H1 (cell line): ENCODE measurements around the gene MMP21. TPM values are rescaled to one million over a fixed set of nuclear protein-coding genes. Genes with fewer than 3 reads are reported as not detected.

Experiments used
- CTCF ChIA-PET: fragments of 300-600 bp; sonication (Branson Sonifier 250); formaldehyde crosslinking; loops from one replicate; lab custom pipeline; 2021; ENCODE audit not compliant: partially characterized antibody; lab: Charles Lee
- POLR2A ChIA-PET: fragments of 300-600 bp; sonication (Branson Sonifier 250); formaldehyde crosslinking; loops from one replicate; lab custom pipeline; 2021; ENCODE audit warnings: inconsistent platforms; ENCODE audit not compliant: partially characterized antibody; lab: Charles Lee
- DNase-seq, 2 experiments: peaks; one replicate each; pipeline versions ENCODE4 v3.0.0 to v3.0.0-alpha.2; 2010 to 2022; ENCODE audit warnings: low spot score in 2 of 2, low read depth in 1 of 2, mixed read lengths in 1 of 2
- FAIRE-seq: peaks from 2 replicates; lab custom pipeline; 2011; peaks lifted over from hg19 to GRCh38; lab: Jason Lieb, UNC
- H2AFZ ChIP-seq: 2 replicates; pipeline ENCODE4 v1.8.1; 2012; ENCODE audit warnings: low read length, inconsistent platforms
- H2AK5ac ChIP-seq: 2 replicates; pipeline ENCODE4 v1.6.1; 2013; ENCODE audit warnings: low read depth, low read length
- H2BK120ac ChIP-seq: replicated peaks from 2 replicates; pipeline ENCODE3; 2013; ENCODE audit warnings: low read depth, low read length, inconsistent platforms
- H2BK12ac ChIP-seq: 2 replicates; pipeline ENCODE4 v1.6.1; 2013; ENCODE audit warnings: low read depth, low read length
- H2BK15ac ChIP-seq: 2 replicates; pipeline ENCODE4 v1.6.1; 2013; ENCODE audit warnings: low read length
- H2BK20ac ChIP-seq: 2 replicates; pipeline ENCODE4 v1.6.1; 2013; ENCODE audit warnings: low read length
- H2BK5ac ChIP-seq: 2 replicates; pipeline ENCODE4 v1.6.1; 2013; ENCODE audit warnings: low read depth, low read length
- H3K14ac ChIP-seq: 2 replicates; pipeline ENCODE4 v1.6.1; 2013; ENCODE audit warnings: inconsistent platforms; ENCODE audit not compliant: insufficient read length
- H3K18ac ChIP-seq: 2 replicates; pipeline ENCODE4 v1.6.1; 2013; ENCODE audit warnings: low read length; ENCODE audit errors: extremely low read depth
- H3K23ac ChIP-seq: 2 replicates; pipeline ENCODE4 v1.6.1; 2013; ENCODE audit warnings: inconsistent platforms; ENCODE audit not compliant: insufficient read length
- H3K23me2 ChIP-seq: 2 replicates; pipeline ENCODE4 v1.6.1; 2013; ENCODE audit warnings: low read depth, low read length
- H3K27ac ChIP-seq: 2 replicates; pipeline ENCODE4 v1.6.1; 2011; ENCODE audit warnings: low read depth, low read length, inconsistent platforms
- H3K27me3 ChIP-seq, 4 experiments: replicated peaks in 1 of 4; 1 replicate in 1 of 4; 2 replicates in 3 of 4; pipeline versions ENCODE4 v1.6.1 to v1.8.1; 2011 to 2013; ENCODE audit warnings: low read length in 3 of 4, mild to moderate bottlenecking in 3 of 4, inconsistent platforms in 2 of 4, mixed read lengths in 2 of 4, moderate library complexity in 1 of 4; ENCODE audit not compliant: control insufficient read depth in 3 of 4, insufficient read depth in 3 of 4; ENCODE audit errors: extremely low read depth in 1 of 4
- H3K36me3 ChIP-seq, 4 experiments: 2 replicates each; pipeline versions ENCODE4 v1.6.1 to v1.8.1; 2011 to 2013; ENCODE audit warnings: mild to moderate bottlenecking in 4 of 4, low read length in 3 of 4, moderate library complexity in 2 of 4, control low read depth in 1 of 4, inconsistent platforms in 1 of 4; ENCODE audit not compliant: insufficient read depth in 4 of 4, control insufficient read depth in 2 of 4
- H3K4ac ChIP-seq: replicated peaks from 2 replicates; pipeline ENCODE3; 2013; ENCODE audit warnings: low read length, low read depth, mixed read lengths, inconsistent platforms; ENCODE audit not compliant: insufficient read length
- H3K4me1 ChIP-seq, 4 experiments: replicated peaks in 1 of 4; 1 replicate in 1 of 4; 2 replicates in 3 of 4; pipeline versions ENCODE4 v1.6.1 to v1.8.1; 2011 to 2013; ENCODE audit warnings: low read length in 3 of 4, inconsistent platforms in 2 of 4, mixed read lengths in 1 of 4; ENCODE audit not compliant: insufficient read depth in 4 of 4, control insufficient read depth in 3 of 4
- H3K4me2 ChIP-seq, 2 experiments: 2 replicates each; pipeline versions ENCODE4 v1.6.1 to v1.8.1; 2011 to 2013; ENCODE audit warnings: low read depth in 2 of 2, low read length in 2 of 2, control low read depth in 1 of 2, inconsistent platforms in 1 of 2, mild to moderate bottlenecking in 1 of 2; ENCODE audit not compliant: insufficient read depth in 1 of 2
- H3K4me3 ChIP-seq, 4 experiments: fragments of 200-600, 300-600 bp in 1 of 4; sonication (generic), shearing (Covaris generic), sonication (Bioruptor Twin) in 1 of 4; 2 replicates each; pipeline versions ENCODE4 v1.5.1 to v1.8.1; 2011 to 2016; ENCODE audit warnings: low read length in 4 of 4, low read depth in 3 of 4, control low read depth in 2 of 4, inconsistent platforms in 2 of 4, mild to moderate bottlenecking in 2 of 4, mixed read lengths in 1 of 4, moderate library complexity in 1 of 4; ENCODE audit not compliant: insufficient read depth in 2 of 4; ENCODE audit errors: extremely low read depth in 1 of 4
- H3K56ac ChIP-seq: replicated peaks from 2 replicates; pipeline ENCODE3; 2013; ENCODE audit warnings: low read depth, mild to moderate bottlenecking, mixed read lengths, low read length, inconsistent platforms; ENCODE audit not compliant: insufficient read length
- H3K79me1 ChIP-seq: 2 replicates; pipeline ENCODE4 v1.6.1; 2013; ENCODE audit warnings: low read depth, low read length, control low read depth
- H3K79me2 ChIP-seq, 2 experiments: 2 replicates each; pipeline versions ENCODE4 v1.6.1 to v1.8.1; 2012 to 2013; ENCODE audit warnings: low read length in 2 of 2, mild to moderate bottlenecking in 2 of 2, inconsistent platforms in 1 of 2; ENCODE audit not compliant: insufficient read depth in 2 of 2, control insufficient read depth in 1 of 2
- H3K9ac ChIP-seq, 4 experiments: replicated peaks in 1 of 4; 1 replicate in 1 of 4; 2 replicates in 3 of 4; pipeline versions ENCODE4 v1.6.1 to v1.8.1; 2011 to 2013; ENCODE audit warnings: low read depth in 3 of 4, low read length in 3 of 4, control low read depth in 2 of 4, mild to moderate bottlenecking in 2 of 4, moderate library complexity in 2 of 4, inconsistent platforms in 1 of 4; ENCODE audit errors: extremely low read depth in 1 of 4
- H3K9me3 ChIP-seq, 2 experiments: 2 replicates each; pipeline versions ENCODE4 v1.6.1 to v1.8.1; 2012 to 2013; ENCODE audit warnings: mild to moderate bottlenecking in 2 of 2, moderate library complexity in 2 of 2, control low read depth in 1 of 2, inconsistent platforms in 1 of 2, low read depth in 1 of 2, low read length in 1 of 2, mixed read lengths in 1 of 2; ENCODE audit not compliant: insufficient read depth in 2 of 2
- H4K20me1 ChIP-seq, 2 experiments: replicated peaks in 1 of 2; 2 replicates each; pipeline versions ENCODE3 to v1.8.1; 2011 to 2013; ENCODE audit warnings: inconsistent platforms in 2 of 2, low read length in 2 of 2, mild to moderate bottlenecking in 1 of 2; ENCODE audit not compliant: insufficient read depth in 2 of 2, control insufficient read depth in 1 of 2
- H4K5ac ChIP-seq: 2 replicates; pipeline ENCODE4 v1.6.1; 2013; ENCODE audit warnings: low read length, low read depth, mixed read lengths, inconsistent platforms; ENCODE audit not compliant: insufficient read length
- H4K8ac ChIP-seq: 2 replicates; pipeline ENCODE4 v1.8.0; 2013; ENCODE audit warnings: mild to moderate bottlenecking, moderate library complexity, low read length, inconsistent platforms; ENCODE audit not compliant: insufficient read depth; ENCODE audit errors: extremely low read depth
- H4K91ac ChIP-seq: replicated peaks from 2 replicates; pipeline ENCODE3; 2013; ENCODE audit warnings: low read length, mixed read lengths, inconsistent platforms; ENCODE audit not compliant: insufficient read length
- ATF2 ChIP-seq: IDR thresholded peaks from 2 replicates; pipeline ENCODE4 v1.6.1; 2012; ENCODE audit warnings: low read length, inconsistent platforms
- CHD2 ChIP-seq: IDR thresholded peaks from 2 replicates; pipeline ENCODE4 v1.6.1; 2012; ENCODE audit warnings: low read length, improper control_type of control experiment
- EZH2 ChIP-seq: fragments of 200-600 bp; sonication (generic); IDR thresholded peaks from 2 replicates; pipeline ENCODE4 v1.7.1; 2012; ENCODE audit warnings: low read depth, mild to moderate bottlenecking, moderate library complexity, low read length, inconsistent platforms; ENCODE audit not compliant: severe bottlenecking
- GTF2F1 ChIP-seq: IDR thresholded peaks from 2 replicates; pipeline ENCODE4 v1.6.1; 2012; ENCODE audit warnings: low read depth, low read length, improper control_type of control experiment, borderline replicate concordance
- HDAC2 ChIP-seq, 2 experiments: fragments of 300-600 bp in 1 of 2; sonication (generic) in 1 of 2; IDR thresholded peaks; 2 replicates each; pipeline ENCODE4 v1.6.1; 2011 to 2012; ENCODE audit warnings: low read depth in 2 of 2, low read length in 2 of 2, mild to moderate bottlenecking in 2 of 2, moderate library complexity in 2 of 2, borderline replicate concordance in 1 of 2, inconsistent platforms in 1 of 2
- KDM4A ChIP-seq: IDR thresholded peaks from one replicate; pipeline ENCODE4 v1.7.1; 2012; ENCODE audit warnings: low read depth, mild to moderate bottlenecking, moderate library complexity, low read length, inconsistent platforms; ENCODE audit not compliant: severe bottlenecking
- POLR2AphosphoS5 ChIP-seq: IDR thresholded peaks from 2 replicates; pipeline ENCODE4 v1.6.1; 2011; ENCODE audit warnings: low read depth, low read length
- SIX5 ChIP-seq: IDR thresholded peaks from 2 replicates; pipeline ENCODE4 v1.6.1; 2011; ENCODE audit warnings: mild to moderate bottlenecking, low read depth, low read length
- WGBS, 2 experiments: shearing (Covaris generic) in 1 of 2; methylation state at CpG; one replicate each; pipeline versions ENCODE4 v1.1.6 to v1.1.7; 2013 to 2015; ENCODE audit warnings: low lambda C conversion rate in 2 of 2, mixed read lengths in 2 of 2, inconsistent platforms in 1 of 2, low coverage in 1 of 2, missing lambda C conversion rate in 1 of 2; ENCODE audit not compliant: insufficient replicate concordance in 2 of 2, insufficient coverage in 1 of 2, insufficient read length in 1 of 2; ENCODE audit errors: extremely low coverage in 1 of 2, missing lambda C conversion rate in 1 of 2; 5-methylcytosine and 5-hydroxymethylcytosine counted together
- polyA plus RNA-seq, 7 experiments: library from polyadenylated mRNA; depleted of rRNA in 3 of 7; stranded (reverse) in 5 of 7; unstranded in 2 of 7; fragments of >200 nt in 5 of 7; fragments of 200-250 nt in 2 of 7; gene quantifications; 1 replicate in 5 of 7; 2 replicates in 1 of 7; 4 replicates in 1 of 7; pipeline versions ENCODE4 v1.2.1 to v1.2.3, GENCODE V29; 2011 to 2013; ENCODE audit warnings: missing spikeins in 2 of 7, mixed read lengths in 2 of 7
- total RNA-seq: library from RNA; stranded (reverse); fragmentation: NEBNext Ultra II Directional; extraction: Animal tissue kit (Norgen Biotek cat#: 25700); gene quantifications from 2 replicates; pipeline ENCODE4 v1.2.1, GENCODE V29; 2021
- TF ChIP-seq, protein P1 (sequence below): IDR thresholded peaks from 2 replicates; pipeline ENCODE4 v1.6.1; 2011; ENCODE audit warnings: low read depth, mild to moderate bottlenecking, low read length; ENCODE audit not compliant: insufficient read depth
- TF ChIP-seq, protein P2 (sequence below): IDR thresholded peaks from 2 replicates; pipeline ENCODE4 v1.6.1; 2012; ENCODE audit warnings: inconsistent platforms

MMP21 gene
- total and polyA plus RNA-seq, 2 of the 8 experiments (the other 6 are each of a cell fraction or from before 2014, with no cell fraction given), result not detected

DNA sequence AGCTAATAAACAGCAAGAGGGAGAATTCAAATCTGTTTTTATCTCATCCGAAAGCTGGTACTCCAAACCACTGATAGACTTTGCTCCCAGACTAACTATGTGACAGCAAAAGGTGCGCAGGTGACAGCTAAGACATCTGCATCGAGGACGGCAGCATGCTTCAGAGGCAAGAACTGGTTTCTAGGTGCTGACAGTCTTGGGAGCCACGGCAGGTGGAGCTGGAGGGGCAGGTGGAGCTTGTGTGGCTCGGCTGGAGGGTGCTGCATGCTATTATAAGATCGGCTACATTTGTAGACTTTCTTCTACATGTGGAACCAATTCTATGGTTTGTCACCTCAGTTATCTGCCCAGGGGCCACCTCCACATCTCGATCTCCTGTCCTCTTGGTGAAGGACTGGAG lies 21.8 kb upstream of the MMP21 start:
- H3K23me2 ChIP-seq, result no peaks in the 10 kb centered on the region
- no peak overlapping the region for H3K4me3 ChIP-seq
- no peak for DNase-seq
- no peak overlapping the region for H3K14ac ChIP-seq
- no peak overlapping the region for H3K4ac ChIP-seq
- H2BK12ac ChIP-seq, result no peak overlapping the region
- H4K8ac ChIP-seq, result no peak overlapping the region; the same call in 1 of the 2 replicates
- no peak overlapping the region for H3K56ac ChIP-seq
- no peaks in the 10 kb centered on the region for H3K9me3 ChIP-seq
- no peaks in the 10 kb centered on the region for H3K4me1 ChIP-seq
- H2AFZ ChIP-seq, result no peak overlapping the region
- H3K27me3 ChIP-seq, result no peaks in the 10 kb centered on the region
- no peak overlapping the region for H4K5ac ChIP-seq
- no peak overlapping the region for H3K4me2 ChIP-seq
- no peak overlapping the region for H3K9ac ChIP-seq
- CTCF ChIA-PET, result interaction anchor here (1.1 to 1.7 kb wide), 2 partner anchors 9 to 13 kb away, joined by 3 to 6 read pairs; no protein-coding TSS in a partner anchor
- WGBS, 2 experiments, result 90% methylated on average over 8 of the region's 8 CpGs; no CpG with 5 or more reads in 1 of the 2 experiments
- H3K23ac ChIP-seq, result no peak overlapping the region
- FAIRE-seq, result no peak
- no peak overlapping the region for H2BK5ac ChIP-seq
- no peak overlapping the region for H2BK20ac ChIP-seq
- no peak overlapping the region for H2AK5ac ChIP-seq
- no peak overlapping the region for H2BK120ac ChIP-seq
- peaks cover 2 to 4% of the 10 kb centered on the region in 2 experiments for H4K20me1 ChIP-seq
- H3K79me2 ChIP-seq, result no peaks in the 10 kb centered on the region
- no peak overlapping the region for H3K18ac ChIP-seq
- no peak overlapping the region for H4K91ac ChIP-seq
- POLR2A ChIA-PET, result interaction anchor here (0.6 to 1.7 kb wide), 4 partner anchors 9 to 837 kb away, joined by 3 to 5 read pairs (median 4); no protein-coding TSS in a partner anchor
- H3K36me3 ChIP-seq, result peaks cover 1 to 22% (median 6%) of the 10 kb centered on the region in 4 experiments; a peak in 7 of 8 replicates
- H3K79me1 ChIP-seq, result no peaks in the 10 kb centered on the region
- no peak overlapping the region for H3K27ac ChIP-seq
- no peak overlapping the region for H2BK15ac ChIP-seq
- TF ChIP-seq GTF2F1 (no peak), HDAC2 (IDR thresholded peaks at IDR 0.05; ENCODE audit: borderline replicate concordance in 1 of 2, low read depth in 2 of 2, low read length in 2 of 2) (no peak), CHD2 (no peak), POLR2AphosphoS5 (no peak), EZH2 (no peak), SIX5 (no peak), KDM4A (no peak), ATF2 (no peak)
- TF ChIP-seq, protein P1, sequence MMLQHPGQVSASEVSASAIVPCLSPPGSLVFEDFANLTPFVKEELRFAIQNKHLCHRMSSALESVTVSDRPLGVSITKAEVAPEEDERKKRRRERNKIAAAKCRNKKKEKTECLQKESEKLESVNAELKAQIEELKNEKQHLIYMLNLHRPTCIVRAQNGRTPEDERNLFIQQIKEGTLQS, result no peak
- TF ChIP-seq, protein P2, sequence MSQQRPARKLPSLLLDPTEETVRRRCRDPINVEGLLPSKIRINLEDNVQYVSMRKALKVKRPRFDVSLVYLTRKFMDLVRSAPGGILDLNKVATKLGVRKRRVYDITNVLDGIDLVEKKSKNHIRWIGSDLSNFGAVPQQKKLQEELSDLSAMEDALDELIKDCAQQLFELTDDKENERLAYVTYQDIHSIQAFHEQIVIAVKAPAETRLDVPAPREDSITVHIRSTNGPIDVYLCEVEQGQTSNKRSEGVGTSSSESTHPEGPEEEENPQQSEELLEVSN, result no peak
